K562 (cell line): ENCODE data around the gene LIN9. TPM values are rescaled to one million over a fixed set of nuclear protein-coding genes. Genes with fewer than 3 reads are reported as not detected.
A peak's percentile ranks its signal among the peaks of the same experiment; 100 is the strongest.

Source experiments
- ATAC-seq: fragments of 200-7000 bp; cut with Tn5 transposase; 3 replicates; pipeline ENCODE4 v1.9.1; 2020; ENCODE audit warnings: moderate library complexity
- BruUV-seq: library from RNA; stranded (reverse); fragments of 400-500 nt; replicated peaks from 2 replicates; lab custom pipeline; 2021; lab: Mats Ljungman, UMichigan
- CTCF ChIA-PET: fragments of 300-600 bp; formaldehyde crosslinking; extraction: SDS; loops from one replicate; lab custom pipeline; 2021; ENCODE audit warnings: low intra/inter-chr PET ratio; lab: Yijun Ruan, JAX
- POLR2A ChIA-PET: fragments of 300-600, 350-650 bp; sonication (Branson Sonifier 250); formaldehyde crosslinking; extraction: SDS; loops from one replicate; lab custom pipeline; 2021; ENCODE audit warnings: antibody characterized with exemption, inconsistent platforms; lab: Yijun Ruan, JAX
- DNase-seq, 4 experiments: peaks; one replicate each; pipeline versions ENCODE4 v3.0.0 to v3.0.0-alpha.2; 2011 to 2018; ENCODE audit warnings: low spot score in 3 of 4, mixed read lengths in 3 of 4; ENCODE audit errors: extremely low read depth in 1 of 4
- FAIRE-seq: peaks from 2 replicates; lab custom pipeline; 2011; peaks lifted over from hg19 to GRCh38; lab: Jason Lieb, UNC
- H2AFZ ChIP-seq: 2 replicates; pipeline ENCODE4 v1.6.0; 2011; ENCODE audit warnings: low read depth, low read length, control low read depth, inconsistent platforms
- H3K27ac ChIP-seq: fragments of 200-600 bp; 3 replicates; pipeline ENCODE4 v1.8.0; 2011; ENCODE audit warnings: low read depth, mild to moderate bottlenecking, control low read depth, inconsistent platforms, low read length, moderate library complexity, mixed read lengths; ENCODE audit errors: extremely low read depth
- H3K27me3 ChIP-seq, 2 experiments: fragments of 300-600 bp in 1 of 2; 2 replicates in 1 of 2; 3 replicates in 1 of 2; pipeline versions ENCODE4 v1.6.0 to v1.8.0; 2011; ENCODE audit warnings: inconsistent platforms in 2 of 2, low read length in 2 of 2, mild to moderate bottlenecking in 1 of 2, mixed read lengths in 1 of 2, moderate library complexity in 1 of 2; ENCODE audit not compliant: control insufficient read depth in 2 of 2, insufficient read depth in 2 of 2
- H3K36me3 ChIP-seq: fragments of 300-600 bp; 3 replicates; pipeline ENCODE4 v1.8.0; 2011; ENCODE audit warnings: mild to moderate bottlenecking, low read length, inconsistent platforms; ENCODE audit not compliant: control insufficient read depth, insufficient read depth
- H3K4me1 ChIP-seq, 2 experiments: fragments of 200-600 bp in 1 of 2; replicated peaks in 1 of 2; 2 replicates in 1 of 2; 3 replicates in 1 of 2; pipeline versions ENCODE4 v1.5.1 to v1.8.0; 2011; ENCODE audit warnings: inconsistent platforms in 2 of 2, low read length in 2 of 2, mild to moderate bottlenecking in 1 of 2, mixed read lengths in 1 of 2, moderate library complexity in 1 of 2; ENCODE audit not compliant: control insufficient read depth in 2 of 2, insufficient read depth in 2 of 2
- H3K4me2 ChIP-seq: 2 replicates; pipeline ENCODE4 v1.6.1; 2011; ENCODE audit warnings: low read length, control low read depth, inconsistent platforms, mixed read lengths; ENCODE audit not compliant: insufficient read depth
- H3K4me3 ChIP-seq: fragments of 200-600 bp; sonication (generic), shearing (Covaris generic); 2 replicates; pipeline ENCODE4 v1.5.1; 2016; ENCODE audit warnings: control low read depth, inconsistent platforms
- H3K79me2 ChIP-seq: fragments of 200-600 bp; 3 replicates; pipeline ENCODE4 v1.8.0; 2011; ENCODE audit warnings: low read length, inconsistent platforms; ENCODE audit not compliant: control insufficient read depth, insufficient read depth
- H3K9ac ChIP-seq, 2 experiments: 2 replicates each; pipeline versions ENCODE4 v1.6.0 to v1.6.1; 2011; ENCODE audit warnings: low read depth in 2 of 2, low read length in 2 of 2, control low read depth in 1 of 2, inconsistent platforms in 1 of 2, mild to moderate bottlenecking in 1 of 2, mixed read lengths in 1 of 2; ENCODE audit not compliant: insufficient read depth in 1 of 2
- H3K9me1 ChIP-seq: one replicate; pipeline ENCODE4 v1.6.0; 2011; ENCODE audit warnings: inconsistent platforms, mild to moderate bottlenecking, low read length, moderate library complexity; ENCODE audit not compliant: control insufficient read depth, insufficient read depth
- H3K9me3 ChIP-seq: replicated peaks from 2 replicates; pipeline ENCODE4 v1.5.1; 2011; ENCODE audit warnings: low read depth, low read length, inconsistent platforms; ENCODE audit not compliant: control insufficient read depth, insufficient read depth
- H4K20me1 ChIP-seq: replicated peaks from 2 replicates; pipeline ENCODE4 v1.6.1; 2011; ENCODE audit warnings: low read length, inconsistent platforms, mixed read lengths; ENCODE audit not compliant: control insufficient read depth, insufficient read depth
- BACH1 ChIP-seq: fragments of 200-800 bp; sonication (Bioruptor generic); IDR thresholded peaks from 2 replicates; pipeline ENCODE4 v1.6.1; 2016; ENCODE audit warnings: missing genetic modification characterization, missing compliant biosample characterization
- GABPB2 ChIP-seq: fragments of 250-450 bp; sonication (Bioruptor Pico); conservative IDR thresholded peaks from 2 replicates; pipeline ENCODE4 v1.5.1; 2021; ENCODE audit warnings: mild to moderate bottlenecking
- PHF21A ChIP-seq: fragments of 450-650 bp; IDR thresholded peaks from 2 replicates; pipeline ENCODE4 v1.6.1; 2017; ENCODE audit warnings: low read depth, borderline replicate concordance
- SP2 ChIP-seq: IDR thresholded peaks from 2 replicates; pipeline ENCODE4 v1.6.1; 2011; ENCODE audit warnings: mild to moderate bottlenecking, low read depth, low read length, moderate library complexity; ENCODE audit not compliant: poor library complexity, severe bottlenecking; ENCODE audit errors: extremely low read depth
- SPI1 ChIP-seq: IDR thresholded peaks from 2 replicates; pipeline ENCODE4 v1.6.1; 2011; ENCODE audit warnings: low read depth, low read length, control low read depth, borderline replicate concordance
- ZNF764 ChIP-seq: fragments of 250-450 bp; sonication (Bioruptor Pico); IDR thresholded peaks from 2 replicates; pipeline ENCODE4 v1.4.0; 2020; ENCODE audit warnings: low read depth, mild to moderate bottlenecking, moderate library complexity
- WGBS: fragments of 100-300 bp; shearing (Covaris generic); methylation state at CpG from one replicate; pipeline ENCODE4 v1.1.6; 2016; ENCODE audit warnings: low coverage, mixed read lengths; ENCODE audit not compliant: insufficient coverage; ENCODE audit errors: missing lambda C conversion rate; 5-methylcytosine and 5-hydroxymethylcytosine counted together
- in situ Hi-C: fragments of 300-500 bp; cut with MboI; formaldehyde crosslinking; loops from 4 replicates; pipeline ENCODE4 v1.15.0; 2018; ENCODE audit warnings: inconsistent platforms, mixed read lengths
- intact Hi-C: fragments of 100-400 bp; cut with micrococcal nuclease; formaldehyde crosslinking; loops from 2 replicates; pipeline ENCODE4 v1.14.2; 2022
- polyA plus RNA-seq, 8 experiments: library from polyadenylated mRNA; depleted of rRNA in 4 of 8; stranded (reverse) in 5 of 8; unstranded in 3 of 8; fragments of >200 nt; fragmentation: Nextera tagmentation in 2 of 8; fragmentation: Illumina TruSeq in 1 of 8; extraction: Ambion mirVana in 2 of 8; extraction: Trizol in 1 of 8; gene quantifications; 2 replicates each; pipeline versions ENCODE4 v1.2.1 to v1.2.3, GENCODE V29; 2011 to 2014; ENCODE audit warnings: inconsistent platforms in 1 of 8, missing spikeins in 1 of 8
- total RNA-seq, 7 experiments: library from RNA; depleted of rRNA in 6 of 7; stranded (reverse); fragments of >200 nt in 6 of 7; fragmentation: Illumina TruSeq in 2 of 7; extraction: Trizol in 2 of 7; gene quantifications; 2 replicates each; pipeline versions ENCODE4 v1.2.1 to v1.2.3, GENCODE V29; 2011 to 2021; ENCODE audit warnings: low replicate concordance in 1 of 7
- TF ChIP-seq, protein P1 (sequence below): fragments of 450-650 bp; formaldehyde crosslinking; IDR thresholded peaks from 2 replicates; pipeline ENCODE4 v1.4.0; 2022; ENCODE audit warnings: missing genetic modification characterization
- TF ChIP-seq, protein P2 (sequence below): fragments of 200-400 bp; formaldehyde crosslinking; IDR thresholded peaks from 2 replicates; pipeline ENCODE4 v1.6.1; 2017; ENCODE audit warnings: mild to moderate bottlenecking, low read depth, low read length, moderate library complexity
- TF ChIP-seq, protein P3 (sequence below), 2 experiments: IDR thresholded peaks; 2 replicates each; pipeline ENCODE4 v1.6.1; 2011; ENCODE audit warnings: borderline replicate concordance in 1 of 2, control low read depth in 1 of 2, low read depth in 1 of 2, low read length in 1 of 2, mild to moderate bottlenecking in 1 of 2, mixed read lengths in 1 of 2, moderate library complexity in 1 of 2; ENCODE audit not compliant: insufficient read depth in 1 of 2, insufficient read length in 1 of 2, poor library complexity in 1 of 2, severe bottlenecking in 1 of 2; ENCODE audit errors: extremely low read depth in 1 of 2

The LIN9 gene
- total and polyA plus RNA-seq, 9 of the 15 experiments (the other 6 are each of a cell fraction or from before 2014, with no cell fraction given) = 18.8 to 33.0 (median 25.5) TPM

DNA sequence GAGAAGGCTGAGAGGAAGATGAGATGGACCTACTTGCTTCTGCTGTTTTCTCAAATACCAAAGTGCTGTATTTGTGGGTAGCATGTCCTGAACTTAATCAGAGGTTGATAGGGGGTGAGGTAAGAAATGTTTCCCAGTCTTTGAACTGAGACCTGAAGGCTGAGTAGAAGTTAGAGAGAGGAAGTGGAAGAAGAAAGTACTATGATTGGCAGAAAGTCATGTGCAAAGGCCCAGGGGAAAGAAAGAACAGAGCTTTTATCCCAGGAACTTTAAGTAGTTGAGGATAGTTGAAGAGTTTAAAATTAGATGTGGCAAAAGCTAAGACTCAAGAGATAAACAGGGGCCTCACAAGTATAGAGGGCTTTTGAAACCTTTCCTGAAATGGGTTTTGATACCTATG, 15.5 kb upstream of the LIN9 start:
- H3K27me3 ChIP-seq = peaks cover 2 to 5% of the 10 kb centered on the region in 2 experiments; a peak in 2 of 5 replicates
- H3K36me3 ChIP-seq = no peaks in the 10 kb centered on the region
- H3K79me2 ChIP-seq = no peaks in the 10 kb centered on the region
- intact Hi-C loops = no loop called here
- POLR2A ChIA-PET = interaction anchor here (0.8 to 2.0 kb wide), 4 partner anchors 9 to 176 kb away, joined by 3 to 7 read pairs (median 4); no protein-coding TSS in a partner anchor
- H3K27ac ChIP-seq = no peak overlapping the region
- peaks cover 6% of the 10 kb centered on the region; the same call in 1 of the 2 replicates for H3K9me3 ChIP-seq
- no peaks in the 10 kb centered on the region for H4K20me1 ChIP-seq
- no peak overlapping the region for H3K4me2 ChIP-seq
- no peak overlapping the region for H2AFZ ChIP-seq
- in situ Hi-C loops = no loop called here
- no TSS peak for BruUV-seq
- H3K4me3 ChIP-seq = no peak overlapping the region
- H3K9me1 ChIP-seq = no peaks in the 10 kb centered on the region
- no peak for ATAC-seq
- TF ChIP-seq BACH1 (tag) (no peak), SP2 (no peak), PHF21A (no peak), SPI1 (peak; percentile 64)
- TF ChIP-seq, all 486 proteins: peak for 1
- no peak overlapping the region for H3K9ac ChIP-seq
- no peaks in the 10 kb centered on the region; a peak in 1 of 5 replicates for H3K4me1 ChIP-seq
- FAIRE-seq (no peak), DNase-seq (no peak)
- CTCF ChIA-PET = no interaction called here

DNA sequence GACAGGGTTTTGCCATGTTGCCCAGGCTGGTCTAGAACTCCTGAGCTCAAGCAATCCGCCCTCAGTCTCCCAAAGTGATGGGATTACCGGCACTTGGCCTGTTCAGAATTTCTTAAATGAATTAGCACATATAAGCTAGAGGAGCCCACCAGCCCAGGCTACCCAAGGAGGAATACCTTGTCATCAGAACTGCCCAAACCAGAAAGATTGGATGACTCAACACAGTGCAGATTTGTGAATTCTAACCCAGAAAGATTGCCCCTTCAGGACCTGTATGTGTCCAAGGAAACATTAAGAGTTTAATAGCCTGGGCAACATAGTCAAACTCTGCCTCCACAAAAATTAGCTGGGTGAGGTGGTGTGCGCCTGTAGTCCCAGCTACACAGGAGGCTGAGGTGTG, 14.0 kb upstream of the LIN9 start:
- Histone ChIP-seq H3K27ac (no peak overlapping the region), H3K4me3 (no peak overlapping the region), H2AFZ (no peak overlapping the region), H3K79me2 (no peaks in the 10 kb centered on the region), H3K36me3 (no peaks in the 10 kb centered on the region), H4K20me1 (no peaks in the 10 kb centered on the region), H3K9me3 (peaks cover 6% of the 10 kb centered on the region; the same call in 1 of the 2 replicates), H3K27me3 (peaks cover 2 to 5% of the 10 kb centered on the region in 2 experiments; a peak in 2 of 5 replicates), H3K4me1 (no peaks in the 10 kb centered on the region; a peak in 1 of 5 replicates), H3K9me1 (no peaks in the 10 kb centered on the region), H3K9ac (no peak overlapping the region), H3K4me2 (no peak overlapping the region)
- 31% methylated on average over 3 of the region's 3 CpGs for WGBS
- intact Hi-C loops (no loop called here), in situ Hi-C loops (no loop called here)
- FAIRE-seq = peak; percentile 40
- no peak for DNase-seq
- no TSS peak for BruUV-seq
- POLR2A ChIA-PET = interaction anchor here (1.0 to 2.0 kb wide), 5 partner anchors 10 to 43 kb away, joined by 3 to 5 read pairs (median 3); partner anchors contain the start of gene LIN9
- CTCF ChIA-PET = no interaction called here
- ATAC-seq = 0 out of 3 replicates have a peak, but pooled peaks have one; percentile 12
- TF ChIP-seq, protein P1, sequence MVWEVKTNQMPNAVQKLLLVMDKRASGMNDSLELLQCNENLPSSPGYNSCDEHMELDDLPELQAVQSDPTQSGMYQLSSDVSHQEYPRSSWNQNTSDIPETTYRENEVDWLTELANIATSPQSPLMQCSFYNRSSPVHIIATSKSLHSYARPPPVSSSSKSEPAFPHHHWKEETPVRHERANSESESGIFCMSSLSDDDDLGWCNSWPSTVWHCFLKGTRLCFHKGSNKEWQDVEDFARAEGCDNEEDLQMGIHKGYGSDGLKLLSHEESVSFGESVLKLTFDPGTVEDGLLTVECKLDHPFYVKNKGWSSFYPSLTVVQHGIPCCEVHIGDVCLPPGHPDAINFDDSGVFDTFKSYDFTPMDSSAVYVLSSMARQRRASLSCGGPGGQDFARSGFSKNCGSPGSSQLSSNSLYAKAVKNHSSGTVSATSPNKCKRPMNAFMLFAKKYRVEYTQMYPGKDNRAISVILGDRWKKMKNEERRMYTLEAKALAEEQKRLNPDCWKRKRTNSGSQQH (CRISPR knock-in tag) = no peak
- TF ChIP-seq GABPB2 (CRISPR knock-in tag) (no peak), ZNF764 (CRISPR knock-in tag) (no peak)
- TF ChIP-seq, protein P2, sequence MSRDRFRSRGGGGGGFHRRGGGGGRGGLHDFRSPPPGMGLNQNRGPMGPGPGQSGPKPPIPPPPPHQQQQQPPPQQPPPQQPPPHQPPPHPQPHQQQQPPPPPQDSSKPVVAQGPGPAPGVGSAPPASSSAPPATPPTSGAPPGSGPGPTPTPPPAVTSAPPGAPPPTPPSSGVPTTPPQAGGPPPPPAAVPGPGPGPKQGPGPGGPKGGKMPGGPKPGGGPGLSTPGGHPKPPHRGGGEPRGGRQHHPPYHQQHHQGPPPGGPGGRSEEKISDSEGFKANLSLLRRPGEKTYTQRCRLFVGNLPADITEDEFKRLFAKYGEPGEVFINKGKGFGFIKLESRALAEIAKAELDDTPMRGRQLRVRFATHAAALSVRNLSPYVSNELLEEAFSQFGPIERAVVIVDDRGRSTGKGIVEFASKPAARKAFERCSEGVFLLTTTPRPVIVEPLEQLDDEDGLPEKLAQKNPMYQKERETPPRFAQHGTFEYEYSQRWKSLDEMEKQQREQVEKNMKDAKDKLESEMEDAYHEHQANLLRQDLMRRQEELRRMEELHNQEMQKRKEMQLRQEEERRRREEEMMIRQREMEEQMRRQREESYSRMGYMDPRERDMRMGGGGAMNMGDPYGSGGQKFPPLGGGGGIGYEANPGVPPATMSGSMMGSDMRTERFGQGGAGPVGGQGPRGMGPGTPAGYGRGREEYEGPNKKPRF = no peak
- TF ChIP-seq, protein P3, sequence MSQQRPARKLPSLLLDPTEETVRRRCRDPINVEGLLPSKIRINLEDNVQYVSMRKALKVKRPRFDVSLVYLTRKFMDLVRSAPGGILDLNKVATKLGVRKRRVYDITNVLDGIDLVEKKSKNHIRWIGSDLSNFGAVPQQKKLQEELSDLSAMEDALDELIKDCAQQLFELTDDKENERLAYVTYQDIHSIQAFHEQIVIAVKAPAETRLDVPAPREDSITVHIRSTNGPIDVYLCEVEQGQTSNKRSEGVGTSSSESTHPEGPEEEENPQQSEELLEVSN (IDR thresholded peaks at IDR 0.05; ENCODE audit: borderline replicate concordance in 1 of 2, extremely low read depth in 1 of 2, insufficient read depth in 1 of 2, insufficient read length in 1 of 2, low read depth in 1 of 2, low read length in 1 of 2, poor library complexity in 1 of 2, severe bottlenecking in 1 of 2) = no peak
